Coronary artery (tissue), 2 donors: ENCODE measurements around the gene UBE2Q1.

Experiments used
- DNase-seq: peaks from one replicate; pipeline ENCODE4 v3.0.0-alpha.2; 2017; ENCODE audit warnings: low spot score
- H3K27ac ChIP-seq, 2 donors: fragments of 200-600 bp; sonication (generic); one replicate each; pipeline ENCODE4 v1.5.1; 2016 to 2019
- H3K4me3 ChIP-seq: fragments of 200-600 bp; sonication (generic); 2 replicates; pipeline ENCODE4 v1.5.1; 2016; ENCODE audit warnings: mild to moderate bottlenecking, moderate library complexity
- TF ChIP-seq, protein P1 (sequence below): fragments of 200-600 bp; sonication (generic); IDR thresholded peaks from one replicate; pipeline ENCODE4 v1.5.1; 2019; ENCODE audit warnings: antibody characterized with exemption

The UBE2Q1 gene

GRCh38 chr1:154586641-154587040 is 28.2 kb upstream of the UBE2Q1 start:
- DNase-seq, result no peak
- TF ChIP-seq, protein P1, sequence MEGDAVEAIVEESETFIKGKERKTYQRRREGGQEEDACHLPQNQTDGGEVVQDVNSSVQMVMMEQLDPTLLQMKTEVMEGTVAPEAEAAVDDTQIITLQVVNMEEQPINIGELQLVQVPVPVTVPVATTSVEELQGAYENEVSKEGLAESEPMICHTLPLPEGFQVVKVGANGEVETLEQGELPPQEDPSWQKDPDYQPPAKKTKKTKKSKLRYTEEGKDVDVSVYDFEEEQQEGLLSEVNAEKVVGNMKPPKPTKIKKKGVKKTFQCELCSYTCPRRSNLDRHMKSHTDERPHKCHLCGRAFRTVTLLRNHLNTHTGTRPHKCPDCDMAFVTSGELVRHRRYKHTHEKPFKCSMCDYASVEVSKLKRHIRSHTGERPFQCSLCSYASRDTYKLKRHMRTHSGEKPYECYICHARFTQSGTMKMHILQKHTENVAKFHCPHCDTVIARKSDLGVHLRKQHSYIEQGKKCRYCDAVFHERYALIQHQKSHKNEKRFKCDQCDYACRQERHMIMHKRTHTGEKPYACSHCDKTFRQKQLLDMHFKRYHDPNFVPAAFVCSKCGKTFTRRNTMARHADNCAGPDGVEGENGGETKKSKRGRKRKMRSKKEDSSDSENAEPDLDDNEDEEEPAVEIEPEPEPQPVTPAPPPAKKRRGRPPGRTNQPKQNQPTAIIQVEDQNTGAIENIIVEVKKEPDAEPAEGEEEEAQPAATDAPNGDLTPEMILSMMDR, result no peak
- H3K4me3 ChIP-seq, result no peak overlapping the region
- no peak overlapping the region for H3K27ac ChIP-seq

- H3K27ac ChIP-seq, result no peak overlapping the region
- no peak overlapping the region for H3K4me3 ChIP-seq
- no peak for DNase-seq
- TF ChIP-seq, protein P1, result no peak
Measured at GRCh38 chr1:154586231-154586630, 27.8 kb upstream of the UBE2Q1 start.

- H3K27ac ChIP-seq, result no peak overlapping the region
- no peak for DNase-seq
- TF ChIP-seq, protein P1, result no peak
Measured at GRCh38 chr1:154584267-154584994, 26.0 kb upstream of the UBE2Q1 start.

DNA sequence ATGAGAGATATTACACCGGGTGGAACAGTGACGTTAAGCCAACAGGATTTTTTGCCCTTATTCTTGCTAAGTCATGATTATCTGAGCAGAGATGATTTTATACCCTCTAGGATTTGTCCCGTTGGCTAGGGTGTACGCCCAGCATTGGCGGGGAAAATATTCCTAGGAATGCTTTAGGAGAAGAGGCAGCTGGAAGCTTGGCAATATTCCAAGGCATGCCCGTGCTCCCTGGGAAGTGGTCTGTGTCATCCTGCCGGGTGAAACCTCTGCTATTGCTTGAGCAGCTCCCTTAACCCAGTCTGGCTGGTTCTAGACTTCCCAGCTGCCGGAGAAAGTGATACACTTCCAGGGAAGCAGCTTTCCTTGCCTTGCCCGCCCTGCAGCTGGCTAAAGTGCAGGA is 25.3 kb upstream of the UBE2Q1 start:
- no peak overlapping the region for H3K4me3 ChIP-seq
- TF ChIP-seq, protein P1, result no peak
- DNase-seq, result no peak
- H3K27ac ChIP-seq, result no peak overlapping the region

More at GRCh38 chr1:154584267-154584994, 26.0 kb upstream of the UBE2Q1 start:
- no peak overlapping the region for H3K4me3 ChIP-seq

GRCh38 chr1:154582885-154583284 is 24.4 kb upstream of the UBE2Q1 start:
- TF ChIP-seq, protein P1, result no peak
- DNase-seq, result no peak
- Histone ChIP-seq H3K27ac (no peak overlapping the region), H3K4me3 (no peak overlapping the region)

DNA sequence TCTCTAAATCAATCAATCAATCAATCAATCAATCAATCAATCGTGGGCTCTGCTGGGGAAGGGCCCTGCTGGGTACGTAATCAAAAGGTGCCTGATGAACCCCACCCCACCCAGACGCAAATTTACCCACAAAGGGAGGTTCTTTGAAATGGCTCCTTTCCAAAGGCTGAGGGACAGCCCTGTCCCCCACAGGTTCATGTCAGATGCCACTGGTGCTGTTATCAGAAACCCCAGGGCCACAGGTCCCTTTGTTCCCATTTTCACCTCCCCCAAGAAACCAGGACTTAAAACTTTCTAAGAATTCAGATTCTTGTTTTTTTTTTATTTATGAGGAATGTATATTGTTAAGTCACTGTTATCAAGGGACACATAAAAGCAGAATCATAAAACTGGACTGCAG is 23.3 kb upstream of the UBE2Q1 start:
- no peak overlapping the region for H3K27ac ChIP-seq
- TF ChIP-seq, protein P1, result no peak
- DNase-seq, result no peak

GRCh38 chr1:154579374-154579773 is 20.9 kb upstream of the UBE2Q1 start:
- TF ChIP-seq, protein P1, result no peak
- Histone ChIP-seq H3K4me3 (no peak overlapping the region), H3K27ac (no peak overlapping the region)
- no peak for DNase-seq

More for the DNA sequence above, 23.3 kb upstream of the UBE2Q1 start:
- no peak overlapping the region for H3K4me3 ChIP-seq
